Prostate gland (tissue), 2 donors: ENCODE results near the gene CREB5. TPM values are rescaled to one million over a fixed set of nuclear protein-coding genes. Genes with fewer than 3 reads are reported as not detected.
"Not testable (repeated sequence)": the region's sequence is repeated elsewhere in the genome, so short reads cannot be mapped to it uniquely, and the experiment has no call there.

Experiments
- DNase-seq: peaks from one replicate; pipeline ENCODE4 v3.0.0-alpha.2; 2019; ENCODE audit warnings: low spot score
- H3K27ac ChIP-seq, 2 donors: fragments of 200-600 bp; sonication (generic); 2 replicates each; pipeline ENCODE4 v1.5.1; 2017 to 2019
- H3K27me3 ChIP-seq: fragments of 200-600 bp; sonication (generic); replicated peaks from 2 replicates; pipeline ENCODE4 v1.5.1; 2019; ENCODE audit not compliant: insufficient read depth
- H3K36me3 ChIP-seq, 2 donors: fragments of 200-600 bp; sonication (generic); 1 replicate in 1 of 2; 2 replicates in 1 of 2; pipeline versions ENCODE4 v1.5.1 to v1.8.1; 2017 to 2019
- H3K4me1 ChIP-seq: fragments of 200-600 bp; sonication (generic); replicated peaks from 2 replicates; pipeline ENCODE4 v1.5.1; 2019
- H3K4me3 ChIP-seq, 2 donors: fragments of 200-600 bp; sonication (generic); 2 replicates each; pipeline ENCODE4 v1.5.1; 2017 to 2019
- H3K9me3 ChIP-seq: fragments of 200-600 bp; sonication (generic); 2 replicates; pipeline ENCODE4 v1.5.1; 2017
- CTCF ChIP-seq, 4 experiments: fragments of 200-600 bp in 2 of 4; fragments of 450-650 bp in 2 of 4; sonication (generic) in 2 of 4; IDR thresholded peaks; 1 replicate in 3 of 4; 2 replicates in 1 of 4; pipeline ENCODE4 v1.5.1; 2016 to 2019; ENCODE audit warnings: antibody characterized with exemption in 4 of 4, mild to moderate bottlenecking in 2 of 4, moderate library complexity in 2 of 4
- POLR2A ChIP-seq: fragments of 450-650 bp; IDR thresholded peaks from one replicate; pipeline ENCODE4 v1.6.1; 2016; ENCODE audit warnings: antibody characterized with exemption, mild to moderate bottlenecking
- POLR2AphosphoS5 ChIP-seq: sonication (generic); formaldehyde crosslinking; IDR thresholded peaks from one replicate; pipeline ENCODE4 v1.6.1; 2017; ENCODE audit warnings: antibody characterized with exemption
- WGBS: methylation state at CpG from one replicate; pipeline ENCODE4 v1.1.5; 2018; 5-methylcytosine and 5-hydroxymethylcytosine counted together
- intact Hi-C: fragments of 100-400 bp; cut with DNase I; formaldehyde crosslinking; loops from one replicate; pipeline ENCODE4 v1.14.2; 2022
- total RNA-seq, 2 donors: library from RNA; depleted of rRNA; stranded (reverse); fragments of >200 nt; gene quantifications; one replicate each; pipeline ENCODE4 v1.1.0, GENCODE V29; 2016

The CREB5 gene
- total RNA-seq, 2 donors from 2014 or later, result 0.46 to 3.4 TPM

GRCh38 chr7:28815369-28815927 lies 403.1 kb downstream of the CREB5 start:
- TF ChIP-seq CTCF (IDR thresholded peaks at IDR 0.05), result no peak
- WGBS, result 17% methylated on average over 1 of the region's 1 CpG
- H3K36me3 ChIP-seq, result no peaks in the 10 kb centered on the region
- no peaks in the 10 kb centered on the region for H3K4me1 ChIP-seq
- DNase-seq, result no peak
- no peak overlapping the region for H3K27ac ChIP-seq
- intact Hi-C loops, result no loop called here
- H3K9me3 ChIP-seq, result no peaks in the 10 kb centered on the region
- H3K27me3 ChIP-seq, result no peaks in the 10 kb centered on the region
- no peak overlapping the region for H3K4me3 ChIP-seq

- TF ChIP-seq POLR2AphosphoS5 (no peak), CTCF (IDR thresholded peaks at IDR 0.05) (no peak), POLR2A (no peak)
- DNase-seq, result no peak
- no peaks in the 10 kb centered on the region for H3K27me3 ChIP-seq
- H3K4me3 ChIP-seq, result no peak overlapping the region
- no peaks in the 10 kb centered on the region for H3K4me1 ChIP-seq
- intact Hi-C loops, result no loop called here
- no peaks in the 10 kb centered on the region for H3K36me3 ChIP-seq
- no peak overlapping the region for H3K27ac ChIP-seq
- H3K9me3 ChIP-seq, result no peaks in the 10 kb centered on the region
- WGBS, result 97% methylated on average over 2 of the region's 2 CpGs
These were observed 403.6 kb downstream of the CREB5 start for GRCh38 chr7:28815928-28816373.

- no peaks in the 10 kb centered on the region for H3K4me1 ChIP-seq
- H3K27ac ChIP-seq, result no peak overlapping the region
- no peaks in the 10 kb centered on the region for H3K9me3 ChIP-seq
- DNase-seq, result no peak
- WGBS, result 83% methylated on average over 5 of the region's 5 CpGs
- H3K4me3 ChIP-seq, result no peak overlapping the region
- no peaks in the 10 kb centered on the region for H3K36me3 ChIP-seq
- intact Hi-C loops, result no loop called here
- no peak for TF ChIP-seq POLR2A
- no peak for TF ChIP-seq CTCF (IDR thresholded peaks at IDR 0.05)
- no peak for TF ChIP-seq POLR2AphosphoS5
- no peaks in the 10 kb centered on the region for H3K27me3 ChIP-seq
These were observed 406.7 kb downstream of the CREB5 start for GRCh38 chr7:28818996-28819395.

- no peaks in the 10 kb centered on the region for H3K9me3 ChIP-seq
These were observed 411.3 kb downstream of the CREB5 start for GRCh38 chr7:28823582-28823981.

GRCh38 chr7:28825817-28826448 lies 413.6 kb downstream of the CREB5 start:
- H3K36me3 ChIP-seq, DNase-seq, H3K9me3 ChIP-seq, H3K27me3 ChIP-seq, intact Hi-C loops, H3K27ac ChIP-seq, H3K4me3 ChIP-seq, H3K4me1 ChIP-seq: not testable (repeated sequence)
- WGBS, result 95% methylated on average over 8 of the region's 8 CpGs

More at GRCh38 chr7:28823582-28823981, 411.3 kb downstream of the CREB5 start:
- no peak overlapping the region for H3K27ac ChIP-seq
- no peak overlapping the region for H3K4me3 ChIP-seq
- TF ChIP-seq CTCF (IDR thresholded peaks at IDR 0.05), result no peak
- TF ChIP-seq POLR2A, result no peak
- no peak for TF ChIP-seq POLR2AphosphoS5
- H3K27me3 ChIP-seq, result no peaks in the 10 kb centered on the region
- intact Hi-C loops, result no loop called here
- 96% methylated on average over 3 of the region's 3 CpGs for WGBS
- no peaks in the 10 kb centered on the region for H3K4me1 ChIP-seq
- no peaks in the 10 kb centered on the region for H3K36me3 ChIP-seq
- no peak for DNase-seq
